ENCODE results near the gene DMBT1. TPM values are rescaled to one million over a fixed set of nuclear protein-coding genes. Genes with fewer than 3 reads are reported as not detected.
"Not testable (repeated sequence)": the region's sequence is repeated elsewhere in the genome, so short reads cannot be mapped to it uniquely, and the experiment has no call there.

The DMBT1 gene
- total RNA-seq, 1 donor from 2014 or later, result not detected

GRCh38 chr10:122577311-122577885, 16.8 kb downstream of the DMBT1 start:
- intact Hi-C loops (cut with micrococcal nuclease), result no loop called here

GRCh38 chr10:122586070-122586469, 25.5 kb downstream of the DMBT1 start:
- intact Hi-C loops (cut with micrococcal nuclease), result not testable (repeated sequence)

GRCh38 chr10:122587098-122587760, 26.7 kb downstream of the DMBT1 start:
- intact Hi-C loops (cut with micrococcal nuclease), result no loop called here

GRCh38 chr10:122588381-122588780, 27.8 kb downstream of the DMBT1 start:
- intact Hi-C loops (cut with micrococcal nuclease), result no loop called here

GRCh38 chr10:122590153-122590552, 29.6 kb downstream of the DMBT1 start:
- intact Hi-C loops (cut with micrococcal nuclease), result no loop called here

GRCh38 chr10:122591736-122592135, 31.2 kb downstream of the DMBT1 start:
- intact Hi-C loops (cut with micrococcal nuclease), result no loop called here

- intact Hi-C loops (cut with micrococcal nuclease), result no loop called here
These were observed 31.6 kb downstream of the DMBT1 start for GRCh38 chr10:122592161-122592560.

- intact Hi-C loops (cut with micrococcal nuclease), result no loop called here
These were observed 57.1 kb downstream of the DMBT1 start for GRCh38 chr10:122617476-122618270.

- intact Hi-C loops (cut with micrococcal nuclease), result no loop called here
These were observed 58.1 kb downstream of the DMBT1 start for GRCh38 chr10:122618461-122619165.

- intact Hi-C loops (cut with micrococcal nuclease), result not testable (repeated sequence)
These were observed 60.4 kb downstream of the DMBT1 start for GRCh38 chr10:122620961-122621360.

- intact Hi-C loops (cut with micrococcal nuclease), result no loop called here
These were observed 64.0 kb downstream of the DMBT1 start for GRCh38 chr10:122624546-122624945.

- intact Hi-C loops (cut with micrococcal nuclease), result no loop called here
These were observed 70.0 kb downstream of the DMBT1 start for GRCh38 chr10:122630526-122630925.

GRCh38 chr10:122632031-122632430, 71.5 kb downstream of the DMBT1 start:
- intact Hi-C loops (cut with micrococcal nuclease), result no loop called here

- intact Hi-C loops (cut with micrococcal nuclease), result no loop called here
These were observed 72.0 kb downstream of the DMBT1 start for GRCh38 chr10:122632576-122632975.

- intact Hi-C loops (cut with micrococcal nuclease), result no loop called here
These were observed 76.4 kb downstream of the DMBT1 start for GRCh38 chr10:122636953-122637352.

GRCh38 chr10:122637376-122637775, 76.8 kb downstream of the DMBT1 start:
- intact Hi-C loops (cut with micrococcal nuclease), result no loop called here

- intact Hi-C loops (cut with micrococcal nuclease), result no loop called here
These were observed 77.6 kb downstream of the DMBT1 start for GRCh38 chr10:122638106-122638505.

- intact Hi-C loops (cut with micrococcal nuclease), result no loop called here
These were observed 79.2 kb downstream of the DMBT1 start for GRCh38 chr10:122639801-122640200.

GRCh38 chr10:122640921-122641320, 80.4 kb downstream of the DMBT1 start:
- intact Hi-C loops (cut with micrococcal nuclease), result no loop called here

- intact Hi-C loops (cut with micrococcal nuclease), result no loop called here
These were observed 82.4 kb downstream of the DMBT1 start for GRCh38 chr10:122642726-122643605.

Data from T-helper 2 cell treated with Interferon-gamma antibody and Interleukin-4, amounts not matched to agents 100 ng/mL and 5 ng/mL, for 36 hours (primary cell).